Endothelial cell of umbilical vein (primary cell): ENCODE measurements around the gene PLA2G4E. TPM values are rescaled to one million over a fixed set of nuclear protein-coding genes. Genes with fewer than 3 reads are reported as not detected.

ENCODE experiments used
- BruUV-seq: library from RNA; stranded (reverse); fragments of 400-500 nt; replicated peaks from 2 replicates; lab custom pipeline; 2021; lab: Mats Ljungman, UMichigan
- CTCF ChIA-PET: fragments of 300-600, 350-600 bp; sonication (Branson Sonifier 250); formaldehyde crosslinking; loops from one replicate; lab custom pipeline; 2021; ENCODE audit warnings: antibody characterized with exemption, inconsistent platforms; lab: Charles Lee
- POLR2A ChIA-PET: fragments of 300-600, 350-600 bp; sonication (Branson Sonifier 250); formaldehyde crosslinking; loops from one replicate; lab custom pipeline; 2021; ENCODE audit warnings: antibody characterized with exemption, inconsistent platforms; lab: Charles Lee
- DNase-seq: peaks from one replicate; pipeline ENCODE4 v3.0.0-alpha.2; 2011; ENCODE audit warnings: low read depth, low spot score
- FAIRE-seq: peaks from 2 replicates; lab custom pipeline; 2011; peaks lifted over from hg19 to GRCh38; lab: Jason Lieb, UNC
- H2AFZ ChIP-seq: 2 replicates; pipeline ENCODE4 v1.6.0; 2012; ENCODE audit warnings: low read depth, low read length, control low read depth, inconsistent platforms
- H3K27ac ChIP-seq: 2 replicates; pipeline ENCODE4 v1.5.1; 2011; ENCODE audit warnings: low read depth, mild to moderate bottlenecking, control low read depth, low read length, moderate library complexity; ENCODE audit not compliant: insufficient read depth
- H3K27me3 ChIP-seq, 2 experiments: 2 replicates each; pipeline versions ENCODE4 v1.6.0 to v1.6.1; 2011; ENCODE audit warnings: low read length in 2 of 2, mixed read lengths in 1 of 2; ENCODE audit not compliant: control insufficient read depth in 2 of 2, insufficient read depth in 2 of 2
- H3K36me3 ChIP-seq, 2 experiments: 2 replicates in 1 of 2; 3 replicates in 1 of 2; pipeline ENCODE4 v1.5.1; 2011; ENCODE audit warnings: low read length in 2 of 2, mild to moderate bottlenecking in 1 of 2, moderate library complexity in 1 of 2; ENCODE audit not compliant: control insufficient read depth in 2 of 2, insufficient read depth in 2 of 2; ENCODE audit errors: extremely low read depth in 1 of 2
- H3K4me1 ChIP-seq: 3 replicates; pipeline ENCODE4 v1.5.1; 2011; ENCODE audit warnings: mild to moderate bottlenecking, low read length; ENCODE audit not compliant: control insufficient read depth, insufficient read depth; ENCODE audit errors: extremely low read depth
- H3K4me2 ChIP-seq: 2 replicates; pipeline ENCODE4 v1.6.1; 2011; ENCODE audit warnings: low read length, control low read depth, mixed read lengths; ENCODE audit not compliant: insufficient read depth
- H3K4me3 ChIP-seq, 3 experiments: fragments of 200-600 bp in 1 of 3; sonication (generic), shearing (Covaris generic) in 1 of 3; replicated peaks in 1 of 3; 2 replicates each; pipeline ENCODE4 v1.5.1; 2011 to 2016; ENCODE audit warnings: control low read depth in 3 of 3, low read length in 3 of 3, mild to moderate bottlenecking in 2 of 3, inconsistent platforms in 1 of 3, low read depth in 1 of 3, moderate library complexity in 1 of 3; ENCODE audit not compliant: insufficient read depth in 1 of 3
- H3K79me2 ChIP-seq: 2 replicates; pipeline ENCODE4 v1.6.0; 2012; ENCODE audit warnings: low read length, inconsistent platforms; ENCODE audit not compliant: control insufficient read depth, insufficient read depth
- H3K9ac ChIP-seq: replicated peaks from 2 replicates; pipeline ENCODE3; 2011; ENCODE audit warnings: low read length, control low read depth; ENCODE audit not compliant: insufficient read depth; ENCODE audit errors: extremely low read depth
- H3K9me1 ChIP-seq: replicated peaks from 3 replicates; pipeline ENCODE4 v1.6.0; 2011; ENCODE audit warnings: mild to moderate bottlenecking, low read length; ENCODE audit not compliant: control insufficient read depth, insufficient read depth; ENCODE audit errors: extremely low read depth
- H3K9me3 ChIP-seq: replicated peaks from 2 replicates; pipeline ENCODE4 v1.5.1; 2012; ENCODE audit warnings: low read length, inconsistent platforms; ENCODE audit not compliant: control insufficient read depth, insufficient read depth
- H4K20me1 ChIP-seq: replicated peaks from 2 replicates; pipeline ENCODE3; 2011; ENCODE audit warnings: mild to moderate bottlenecking, low read length; ENCODE audit not compliant: control insufficient read depth, insufficient read depth; ENCODE audit errors: extremely low read depth
- EZH2 ChIP-seq: IDR thresholded peaks from 2 replicates; pipeline ENCODE4 v1.6.1; 2012; ENCODE audit warnings: borderline replicate concordance, low read depth, mild to moderate bottlenecking, moderate library complexity, low read length, inconsistent platforms; ENCODE audit not compliant: severe bottlenecking
- FOS ChIP-seq: IDR thresholded peaks from 2 replicates; pipeline ENCODE4 v1.6.1; 2011; ENCODE audit warnings: mild to moderate bottlenecking, low read length, moderate library complexity, borderline replicate concordance; ENCODE audit not compliant: insufficient read depth
- GATA2 ChIP-seq: IDR thresholded peaks from 2 replicates; pipeline ENCODE4 v1.7.0; 2011; ENCODE audit warnings: low read depth, mild to moderate bottlenecking, moderate library complexity, mixed read lengths, low read length; ENCODE audit not compliant: insufficient read length, insufficient read depth
- JUN ChIP-seq: IDR thresholded peaks from 2 replicates; pipeline ENCODE4 v1.6.1; 2011; ENCODE audit warnings: borderline replicate concordance, low read depth; ENCODE audit not compliant: insufficient read length, insufficient read depth
- MYC ChIP-seq: IDR thresholded peaks from one replicate; pipeline ENCODE4 v1.6.1; 2011; ENCODE audit warnings: mild to moderate bottlenecking, low read depth, low read length
- POLR2A ChIP-seq: IDR thresholded peaks from 2 replicates; pipeline ENCODE4 v1.6.1; 2012; ENCODE audit warnings: low read depth, mild to moderate bottlenecking, control low read depth, low read length
- POLR2AphosphoS5 ChIP-seq: IDR thresholded peaks from 2 replicates; pipeline ENCODE4 v1.6.1; 2012; ENCODE audit warnings: low read depth, mild to moderate bottlenecking, control low read depth, low read length, moderate library complexity; ENCODE audit not compliant: insufficient read depth
- dilution Hi-C: fragments of 300-500 bp; cut with MboI; formaldehyde crosslinking; loops from one replicate; pipeline ENCODE4 v1.15.0; 2019; ENCODE audit warnings: low sequenced_read_pairs; ENCODE audit not compliant: extremely low pct_ligation_motif_present
- intact Hi-C: fragments of 100-400 bp; cut with micrococcal nuclease; formaldehyde crosslinking; loops from one replicate; pipeline ENCODE4 v1.10.0; 2022
- polyA plus RNA-seq, 4 experiments: library from polyadenylated mRNA; depleted of rRNA in 3 of 4; stranded (reverse) in 3 of 4; unstranded in 1 of 4; fragments of >200 nt; gene quantifications; 2 replicates each; pipeline versions ENCODE4 v1.2.1 to v1.2.3, GENCODE V29; 2011 to 2012; ENCODE audit warnings: missing spikeins in 1 of 4
- total RNA-seq: library from RNA; stranded (reverse); gene quantifications from 2 replicates; pipeline ENCODE4 v1.2.3, GENCODE V29; 2021
- TF ChIP-seq, protein P1 (sequence below): IDR thresholded peaks from 2 replicates; pipeline ENCODE4 v1.6.1; 2011; ENCODE audit not compliant: insufficient read depth, insufficient read length
- TF ChIP-seq, protein P2 (sequence below), 2 donors: IDR thresholded peaks; 1 replicate in 1 of 2; 2 replicates in 1 of 2; pipeline ENCODE4 v1.5.1; 2011; ENCODE audit warnings: low read length in 2 of 2, mild to moderate bottlenecking in 2 of 2, moderate library complexity in 2 of 2, control low read depth in 1 of 2, inconsistent platforms in 1 of 2, low read depth in 1 of 2; ENCODE audit not compliant: insufficient read depth in 1 of 2; ENCODE audit errors: extremely low read depth in 1 of 2

Gene PLA2G4E
- total and polyA plus RNA-seq, 2 donors (not counting 3 experiments of a cell fraction or from before 2014, with no cell fraction given), result not detected

DNA sequence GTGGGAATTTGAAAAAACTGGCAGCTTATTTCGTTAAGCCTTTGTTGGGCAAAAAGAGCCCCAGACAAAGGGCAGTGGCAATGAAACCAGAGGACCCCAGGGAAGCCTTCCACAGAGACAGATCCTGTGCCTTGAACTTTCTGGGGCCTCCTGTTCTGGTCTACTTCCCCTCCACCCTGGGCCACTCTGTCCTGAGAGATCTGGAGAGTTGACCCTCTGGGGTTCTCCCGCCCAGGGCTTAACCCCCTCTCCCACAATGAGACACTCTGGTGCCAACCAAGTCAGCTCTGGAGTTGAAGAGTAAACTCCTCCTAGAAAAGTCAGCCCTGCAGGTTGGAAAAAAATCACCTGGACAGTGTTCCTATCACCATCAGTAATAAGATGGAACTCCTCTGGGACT is 69.3 kb downstream of the PLA2G4E start:
- TF ChIP-seq MYC (no peak), POLR2A (no peak), FOS (no peak), POLR2AphosphoS5 (no peak), JUN (no peak), GATA2 (no peak), EZH2 (no peak)
- TF ChIP-seq, protein P1, sequence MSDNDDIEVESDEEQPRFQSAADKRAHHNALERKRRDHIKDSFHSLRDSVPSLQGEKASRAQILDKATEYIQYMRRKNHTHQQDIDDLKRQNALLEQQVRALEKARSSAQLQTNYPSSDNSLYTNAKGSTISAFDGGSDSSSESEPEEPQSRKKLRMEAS, result no peak
- TF ChIP-seq, protein P2, sequence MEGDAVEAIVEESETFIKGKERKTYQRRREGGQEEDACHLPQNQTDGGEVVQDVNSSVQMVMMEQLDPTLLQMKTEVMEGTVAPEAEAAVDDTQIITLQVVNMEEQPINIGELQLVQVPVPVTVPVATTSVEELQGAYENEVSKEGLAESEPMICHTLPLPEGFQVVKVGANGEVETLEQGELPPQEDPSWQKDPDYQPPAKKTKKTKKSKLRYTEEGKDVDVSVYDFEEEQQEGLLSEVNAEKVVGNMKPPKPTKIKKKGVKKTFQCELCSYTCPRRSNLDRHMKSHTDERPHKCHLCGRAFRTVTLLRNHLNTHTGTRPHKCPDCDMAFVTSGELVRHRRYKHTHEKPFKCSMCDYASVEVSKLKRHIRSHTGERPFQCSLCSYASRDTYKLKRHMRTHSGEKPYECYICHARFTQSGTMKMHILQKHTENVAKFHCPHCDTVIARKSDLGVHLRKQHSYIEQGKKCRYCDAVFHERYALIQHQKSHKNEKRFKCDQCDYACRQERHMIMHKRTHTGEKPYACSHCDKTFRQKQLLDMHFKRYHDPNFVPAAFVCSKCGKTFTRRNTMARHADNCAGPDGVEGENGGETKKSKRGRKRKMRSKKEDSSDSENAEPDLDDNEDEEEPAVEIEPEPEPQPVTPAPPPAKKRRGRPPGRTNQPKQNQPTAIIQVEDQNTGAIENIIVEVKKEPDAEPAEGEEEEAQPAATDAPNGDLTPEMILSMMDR (IDR thresholded peaks at IDR 0.05; ENCODE audit: extremely low read depth in 1 of 2, insufficient read depth in 1 of 2, low read depth in 1 of 2, low read length in 2 of 2), result no peak
- FAIRE-seq, result no peak
- H3K9me1 ChIP-seq, result no peaks in the 10 kb centered on the region
- no TSS peak for BruUV-seq
- H3K9ac ChIP-seq, result no peak overlapping the region
- no peak for DNase-seq
- dilution Hi-C loops (no loop called here), intact Hi-C loops (no loop called here)
- peaks cover 55% of the 10 kb centered on the region for H3K4me1 ChIP-seq
- peaks cover 18 to 21% of the 10 kb centered on the region in 2 experiments for H3K36me3 ChIP-seq
- no peak overlapping the region for H2AFZ ChIP-seq
- H4K20me1 ChIP-seq, result no peaks in the 10 kb centered on the region
- CTCF ChIA-PET, result interaction anchor here (1.4 kb wide), 1 partner anchor 47 kb away, joined by 3 read pairs; no protein-coding TSS in a partner anchor
- peaks cover 94% of the 10 kb centered on the region for H3K79me2 ChIP-seq
- POLR2A ChIA-PET, result no interaction called here
- H3K4me2 ChIP-seq, result no peak overlapping the region
- H3K4me3 ChIP-seq, result no peak overlapping the region
- no peaks in the 10 kb centered on the region for H3K9me3 ChIP-seq
- peak overlapping the region; percentile 22 for H3K27ac ChIP-seq
- H3K27me3 ChIP-seq, result no peaks in the 10 kb centered on the region
